Hepatocyte (in vitro differentiated cells): Measurements from ENCODE around the gene RTN4RL1. TPM values are rescaled to one million over a fixed set of nuclear protein-coding genes. Genes with fewer than 3 reads are reported as not detected.

Experiments used
- DNase-seq: peaks from one replicate; pipeline ENCODE4 v3.0.0-alpha.2; 2016; ENCODE audit warnings: low spot score
- H2AFZ ChIP-seq: fragments of 200-600 bp; sonication (generic); 2 replicates; pipeline ENCODE4 v1.6.0; 2016; ENCODE audit warnings: antibody characterized with exemption, mild to moderate bottlenecking
- H3K27ac ChIP-seq: fragments of 200-600 bp; sonication (generic); 2 replicates; pipeline ENCODE4 v1.5.1; 2016; ENCODE audit warnings: mild to moderate bottlenecking
- H3K27me3 ChIP-seq: fragments of 200-600 bp; sonication (generic); 2 replicates; pipeline ENCODE4 v1.6.1; 2016
- H3K36me3 ChIP-seq: fragments of 200-600 bp; sonication (generic); replicated peaks from 2 replicates; pipeline ENCODE4 v1.5.1; 2016; ENCODE audit warnings: low read depth; ENCODE audit not compliant: insufficient read depth
- H3K4me1 ChIP-seq: fragments of 200-600 bp; sonication (generic); 2 replicates; pipeline ENCODE4 v1.5.1; 2016; ENCODE audit warnings: mild to moderate bottlenecking, moderate library complexity; ENCODE audit not compliant: insufficient read depth
- H3K4me2 ChIP-seq: fragments of 200-600 bp; sonication (generic); 2 replicates; pipeline ENCODE4 v1.6.0; 2016
- H3K4me3 ChIP-seq: fragments of 200-600 bp; sonication (generic); 2 replicates; pipeline ENCODE4 v1.5.1; 2016; ENCODE audit warnings: mild to moderate bottlenecking
- H3K79me2 ChIP-seq: fragments of 200-600 bp; sonication (generic); 2 replicates; pipeline ENCODE4 v1.6.0; 2017; ENCODE audit warnings: mild to moderate bottlenecking
- H3K9me2 ChIP-seq: fragments of 200-600 bp; sonication (generic); replicated peaks from 2 replicates; pipeline ENCODE4 v1.6.0; 2017; ENCODE audit warnings: mild to moderate bottlenecking; ENCODE audit not compliant: insufficient read depth
- H3K9me3 ChIP-seq: fragments of 200-600 bp; sonication (generic); 2 replicates; pipeline ENCODE4 v1.5.1; 2016; ENCODE audit warnings: low read depth, mild to moderate bottlenecking
- H4K20me1 ChIP-seq: fragments of 200-600 bp; sonication (generic); 2 replicates; pipeline ENCODE4 v1.6.0; 2016; ENCODE audit warnings: mild to moderate bottlenecking; ENCODE audit not compliant: insufficient read depth, poor library complexity, severe bottlenecking
- EZH2 ChIP-seq: fragments of 200-600 bp; sonication (generic); IDR thresholded peaks from 2 replicates; pipeline ENCODE4 v1.6.1; 2016; ENCODE audit warnings: antibody characterized with exemption, mild to moderate bottlenecking, borderline replicate concordance
- EZH2phosphoT487 ChIP-seq: fragments of 200-600 bp; sonication (generic); IDR thresholded peaks from one replicate; pipeline ENCODE4 v1.6.1; 2018; ENCODE audit warnings: antibody characterized with exemption, mild to moderate bottlenecking, low read depth, moderate library complexity; ENCODE audit not compliant: unreplicated experiment, severe bottlenecking
- WGBS: methylation state at CpG from one replicate; pipeline ENCODE4 v1.1.6; 2016; ENCODE audit warnings: low lambda C conversion rate; ENCODE audit errors: missing lambda C conversion rate; 5-methylcytosine and 5-hydroxymethylcytosine counted together
- polyA plus RNA-seq: library from polyadenylated mRNA; unstranded; fragments of >200 nt; fragmentation: Nextera tagmentation; extraction: Ambion mirVana; gene quantifications from 2 replicates; pipeline ENCODE4 v1.2.1, GENCODE V29; 2016
- total RNA-seq: library from RNA; depleted of rRNA; stranded (reverse); fragments of >200 nt; gene quantifications from 2 replicates; pipeline ENCODE4 v1.2.3, GENCODE V29; 2014
- TF ChIP-seq, protein P1 (sequence below): fragments of 200-600 bp; sonication (generic); IDR thresholded peaks from 2 replicates; pipeline ENCODE4 v1.5.1; 2016; ENCODE audit warnings: antibody characterized with exemption, mild to moderate bottlenecking; ENCODE audit not compliant: poor library complexity

RTN4RL1 gene
- total and polyA plus RNA-seq, 2 experiments from 2014 or later = 0.53 to 1.4 TPM

DNA sequence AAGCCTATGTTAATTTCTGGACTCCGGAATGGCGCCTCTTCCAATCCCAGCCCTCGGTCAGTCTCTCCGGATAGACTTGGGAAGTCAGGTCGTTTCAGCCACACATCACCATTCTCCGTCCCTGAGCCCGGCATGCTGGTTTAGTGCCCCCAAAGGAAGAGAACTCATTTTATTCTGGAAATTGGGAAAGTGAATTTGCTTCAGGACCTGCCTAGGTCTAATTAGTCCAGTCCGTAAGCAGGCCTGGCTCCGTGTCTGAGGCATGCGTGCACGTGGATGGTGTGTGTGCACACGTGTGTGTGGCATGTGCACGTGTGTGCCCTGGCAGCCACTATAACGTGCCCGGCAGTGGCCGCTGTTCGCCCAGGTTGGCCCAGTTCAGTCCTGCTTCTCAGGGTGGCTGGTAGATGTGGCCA is 117.9 kb downstream of the RTN4RL1 start:
- Histone ChIP-seq H3K79me2 (no peaks in the 10 kb centered on the region), H3K27ac (no peak overlapping the region), H3K4me1 (peaks cover 16% of the 10 kb centered on the region), H3K4me2 (no peak overlapping the region), H2AFZ (no peak overlapping the region), H4K20me1 (no peaks in the 10 kb centered on the region), H3K36me3 (no peaks in the 10 kb centered on the region), H3K9me2 (no peaks in the 10 kb centered on the region), H3K9me3 (no peaks in the 10 kb centered on the region), H3K27me3 (peaks cover 61% of the 10 kb centered on the region), H3K4me3 (no peak overlapping the region)
- WGBS = 82% methylated on average over 17 of the region's 17 CpGs
- no peak for DNase-seq
- TF ChIP-seq EZH2 = no peak
- no peak for TF ChIP-seq EZH2phosphoT487
- TF ChIP-seq, protein P1, sequence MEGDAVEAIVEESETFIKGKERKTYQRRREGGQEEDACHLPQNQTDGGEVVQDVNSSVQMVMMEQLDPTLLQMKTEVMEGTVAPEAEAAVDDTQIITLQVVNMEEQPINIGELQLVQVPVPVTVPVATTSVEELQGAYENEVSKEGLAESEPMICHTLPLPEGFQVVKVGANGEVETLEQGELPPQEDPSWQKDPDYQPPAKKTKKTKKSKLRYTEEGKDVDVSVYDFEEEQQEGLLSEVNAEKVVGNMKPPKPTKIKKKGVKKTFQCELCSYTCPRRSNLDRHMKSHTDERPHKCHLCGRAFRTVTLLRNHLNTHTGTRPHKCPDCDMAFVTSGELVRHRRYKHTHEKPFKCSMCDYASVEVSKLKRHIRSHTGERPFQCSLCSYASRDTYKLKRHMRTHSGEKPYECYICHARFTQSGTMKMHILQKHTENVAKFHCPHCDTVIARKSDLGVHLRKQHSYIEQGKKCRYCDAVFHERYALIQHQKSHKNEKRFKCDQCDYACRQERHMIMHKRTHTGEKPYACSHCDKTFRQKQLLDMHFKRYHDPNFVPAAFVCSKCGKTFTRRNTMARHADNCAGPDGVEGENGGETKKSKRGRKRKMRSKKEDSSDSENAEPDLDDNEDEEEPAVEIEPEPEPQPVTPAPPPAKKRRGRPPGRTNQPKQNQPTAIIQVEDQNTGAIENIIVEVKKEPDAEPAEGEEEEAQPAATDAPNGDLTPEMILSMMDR = no peak

DNA sequence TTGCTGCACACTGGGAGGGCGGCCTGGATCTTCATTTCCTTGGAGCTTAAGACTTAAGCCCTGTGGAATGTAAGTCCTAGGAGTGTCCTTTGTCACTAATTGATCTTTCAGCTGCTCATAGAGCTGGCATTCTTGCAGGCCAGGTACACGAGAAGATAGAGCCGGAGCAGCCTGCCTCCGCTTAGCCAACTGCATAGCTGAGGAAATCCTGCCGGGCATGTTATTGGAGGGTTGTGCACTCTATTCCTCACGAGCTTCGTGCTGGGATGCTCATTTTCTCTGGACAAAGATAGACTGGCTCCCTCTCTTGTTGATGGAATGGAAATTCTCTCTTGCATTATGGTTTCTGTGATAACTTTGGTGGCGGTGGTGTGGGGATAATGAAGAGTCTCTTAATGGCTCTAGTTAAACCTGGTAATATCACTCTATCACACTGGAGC is 118.5 kb downstream of the RTN4RL1 start:
- H4K20me1 ChIP-seq = no peaks in the 10 kb centered on the region
- no peaks in the 10 kb centered on the region for H3K9me3 ChIP-seq
- no peaks in the 10 kb centered on the region for H3K79me2 ChIP-seq
- peak; percentile 46 for DNase-seq
- no peak overlapping the region for H3K4me2 ChIP-seq
- H3K4me1 ChIP-seq = peaks cover 16% of the 10 kb centered on the region
- peaks cover 57% of the 10 kb centered on the region for H3K27me3 ChIP-seq
- no peak overlapping the region for H2AFZ ChIP-seq
- H3K36me3 ChIP-seq = no peaks in the 10 kb centered on the region
- H3K4me3 ChIP-seq = no peak overlapping the region
- H3K27ac ChIP-seq = no peak overlapping the region
- WGBS = 45% methylated on average over 8 of the region's 8 CpGs
- no peaks in the 10 kb centered on the region for H3K9me2 ChIP-seq
- TF ChIP-seq, protein P1 = peak; percentile 10
- no peak for TF ChIP-seq EZH2

DNA sequence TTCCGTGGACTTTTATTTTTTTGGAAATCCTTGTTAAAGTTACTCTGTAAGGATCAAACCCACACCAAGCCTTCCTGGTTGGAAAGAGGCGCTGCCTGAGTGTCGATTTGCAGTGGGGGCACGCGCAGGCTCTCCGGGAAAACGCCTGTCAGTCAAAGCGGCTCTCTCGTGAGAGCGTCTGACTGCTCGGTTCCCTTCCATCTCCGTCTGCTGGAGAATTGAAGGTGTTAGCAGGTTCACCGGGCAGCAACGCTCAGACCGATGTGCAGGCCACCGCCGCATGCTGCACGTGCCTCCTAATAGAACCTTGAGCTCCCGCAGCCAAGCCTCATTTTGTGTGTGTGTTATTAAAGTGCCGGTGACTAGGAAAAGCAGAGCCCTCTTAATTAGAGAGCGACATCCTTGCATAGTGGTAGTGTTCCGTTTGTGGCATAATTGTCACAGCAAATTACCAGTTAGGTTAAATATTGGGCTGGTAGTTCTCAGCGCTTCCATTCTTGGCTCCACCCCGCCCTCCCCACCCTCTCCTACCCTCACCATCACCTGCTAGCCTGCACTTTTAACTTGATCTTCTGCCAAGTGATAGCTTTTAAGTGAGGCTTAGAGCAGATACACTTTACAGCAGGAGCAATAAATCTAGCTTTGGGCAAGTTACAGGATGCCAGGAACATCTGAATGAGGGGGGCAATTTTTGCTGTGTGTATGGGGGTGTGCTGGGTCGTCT is 119.8 kb downstream of the RTN4RL1 start:
- H3K4me1 ChIP-seq = peaks cover 16% of the 10 kb centered on the region
- H3K27ac ChIP-seq = no peak overlapping the region
- H4K20me1 ChIP-seq = no peaks in the 10 kb centered on the region
- H3K9me2 ChIP-seq = no peaks in the 10 kb centered on the region
- H3K4me3 ChIP-seq = no peak overlapping the region
- H3K27me3 ChIP-seq = peaks cover 52% of the 10 kb centered on the region
- H3K36me3 ChIP-seq = no peaks in the 10 kb centered on the region
- TF ChIP-seq EZH2 (no peak), EZH2phosphoT487 (no peak)
- TF ChIP-seq, protein P1 = no peak
- WGBS = 47% methylated on average over 25 of the region's 25 CpGs
- no peak for DNase-seq
- H3K79me2 ChIP-seq = no peaks in the 10 kb centered on the region
- H3K9me3 ChIP-seq = no peaks in the 10 kb centered on the region
- no peak overlapping the region for H2AFZ ChIP-seq
- no peak overlapping the region for H3K4me2 ChIP-seq
